Activated naive CD4-positive, alpha-beta T cell treated with anti-CD3 and anti-CD28 coated beads for 36 hours (primary cell): Measurements from ENCODE around the gene MAPKAPK3. TPM values are rescaled to one million over a fixed set of nuclear protein-coding genes. Genes with fewer than 3 reads are reported as not detected.
A peak's percentile ranks its signal among the peaks of the same experiment; 100 is the strongest.
"Not testable (repeated sequence)": the region's sequence is repeated elsewhere in the genome, so short reads cannot be mapped to it uniquely, and the experiment has no call there.

Experiments
- CTCF ChIA-PET: fragments of 350-600 bp; sonication (Branson Sonifier 250); formaldehyde crosslinking; loops from one replicate; lab custom pipeline; 2021; ENCODE audit warnings: antibody characterized with exemption; lab: Charles Lee
- DNase-seq: peaks from one replicate; pipeline ENCODE4 v3.0.0-alpha.2; 2020
- H3K27ac Mint-ChIP-seq: one replicate; pipeline ENCODE4 v1.8.0; 2021; ENCODE audit warnings: mild to moderate bottlenecking, mixed read lengths
- H3K27me3 Mint-ChIP-seq: one replicate; pipeline ENCODE4 v1.8.0; 2021; ENCODE audit warnings: low read depth, mixed read lengths
- H3K36me3 Mint-ChIP-seq: one replicate; pipeline ENCODE4 v1.8.0; 2021; ENCODE audit warnings: low read depth, mixed read lengths
- H3K4me1 Mint-ChIP-seq: one replicate; pipeline ENCODE4 v1.8.0; 2021; ENCODE audit warnings: low read depth, mixed read lengths
- H3K4me3 Mint-ChIP-seq: one replicate; pipeline ENCODE4 v1.8.0; 2021; ENCODE audit warnings: mild to moderate bottlenecking, moderate library complexity, mixed read lengths
- H3K9me3 Mint-ChIP-seq: one replicate; pipeline ENCODE4 v1.8.0; 2021; ENCODE audit warnings: mixed read lengths
- intact Hi-C: fragments of 100-400 bp; cut with micrococcal nuclease; formaldehyde crosslinking; loops from one replicate; pipeline ENCODE4 v1.15.1; 2023
- total RNA-seq, 2 experiments: library from RNA; stranded (reverse); gene quantifications; one replicate each; pipeline ENCODE4 v1.2.3, GENCODE V29; 2021

The MAPKAPK3 gene
- total RNA-seq, 2 experiments from 2014 or later: 105 to 106 TPM

DNA sequence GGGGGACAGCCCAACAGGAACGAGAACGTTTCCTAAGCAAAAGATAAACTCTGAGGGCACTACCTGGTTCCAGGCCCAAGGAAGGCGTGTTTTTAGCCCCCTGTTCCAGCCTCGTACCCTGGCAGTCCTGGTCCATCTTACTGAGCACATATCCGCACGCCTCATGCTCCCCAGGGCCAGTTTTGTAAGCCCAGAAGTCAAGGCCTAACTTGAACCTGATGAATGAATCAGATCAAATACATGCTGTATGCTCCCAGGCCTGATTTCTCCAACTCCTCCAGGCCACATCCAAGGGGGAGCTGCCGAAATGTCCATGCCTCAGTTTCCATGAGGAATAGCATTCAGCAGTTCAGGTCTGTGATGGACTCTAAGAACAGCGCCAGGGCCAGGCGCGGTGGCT lies 43.4 kb downstream of the MAPKAPK3 start:
- Mint-ChIP-seq H3K27ac (no peak overlapping the region), H3K27me3 (no peaks in the 10 kb centered on the region), H3K4me3 (no peak overlapping the region), H3K36me3 (no peaks in the 10 kb centered on the region), H3K4me1 (peaks cover 8% of the 10 kb centered on the region), H3K9me3 (no peaks in the 10 kb centered on the region)
- CTCF ChIA-PET: no interaction called here
- intact Hi-C loops: no loop called here
- DNase-seq: no peak

DNA sequence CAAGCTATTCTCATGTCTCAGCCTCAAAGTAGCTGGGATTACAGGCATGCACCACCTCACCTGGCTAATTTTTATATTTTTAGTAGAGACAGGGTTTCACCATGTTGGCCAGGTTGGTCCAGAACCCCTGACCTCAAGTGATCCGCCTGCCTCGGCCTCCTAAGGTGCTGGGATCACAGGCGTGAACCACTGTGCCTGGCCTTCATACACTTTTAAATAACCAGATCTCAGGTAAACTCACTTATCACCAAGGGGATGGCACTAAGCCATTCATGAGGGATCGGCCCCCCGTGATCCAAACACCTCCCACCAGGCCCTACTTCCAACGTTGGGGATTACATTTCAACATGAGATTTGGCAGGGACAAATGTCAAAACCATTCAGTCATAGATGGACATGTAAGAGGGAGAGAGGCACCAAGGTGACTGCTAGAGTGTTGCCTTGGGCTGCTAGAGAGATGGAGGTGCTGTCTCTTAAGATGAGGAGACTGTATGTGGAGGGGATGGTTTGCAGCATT lies 44.4 kb downstream of the MAPKAPK3 start:
- intact Hi-C loops: no loop called here
- H3K4me3 Mint-ChIP-seq: no peak overlapping the region
- no peaks in the 10 kb centered on the region for H3K36me3 Mint-ChIP-seq
- no peaks in the 10 kb centered on the region for H3K27me3 Mint-ChIP-seq
- CTCF ChIA-PET: interaction anchor here (2.0 kb wide), 1 partner anchor 8 kb away, joined by 11 read pairs; no protein-coding TSS in a partner anchor
- H3K27ac Mint-ChIP-seq: no peak overlapping the region
- no peaks in the 10 kb centered on the region for H3K9me3 Mint-ChIP-seq
- DNase-seq: no peak
- H3K4me1 Mint-ChIP-seq: peaks cover 11% of the 10 kb centered on the region

DNA sequence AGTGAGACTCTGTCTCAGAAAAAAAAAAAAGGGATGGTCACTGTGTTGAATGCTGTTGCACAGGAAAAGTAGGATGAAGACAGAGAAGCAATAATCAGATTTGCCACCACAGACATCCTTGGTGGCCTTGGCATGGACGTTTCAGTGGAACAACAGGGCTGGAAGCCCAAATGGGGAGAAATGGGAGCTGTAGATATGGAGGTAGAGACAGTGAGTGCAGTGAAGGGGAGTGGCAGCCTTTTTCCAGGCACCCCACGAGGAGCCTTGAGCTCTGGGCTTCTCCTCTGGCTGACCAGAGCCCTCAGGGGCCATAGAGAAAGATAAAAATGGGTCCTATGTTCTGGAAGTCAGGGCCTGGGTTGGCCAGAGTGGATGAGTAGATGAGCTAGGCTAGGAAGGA lies 45.5 kb downstream of the MAPKAPK3 start:
- H3K27me3 Mint-ChIP-seq: peaks cover 3% of the 10 kb centered on the region
- DNase-seq: no peak
- intact Hi-C loops: no loop called here
- no peak overlapping the region for H3K4me3 Mint-ChIP-seq
- CTCF ChIA-PET: interaction anchor here (2.0 kb wide), 1 partner anchor 9 kb away, joined by 11 read pairs; no protein-coding TSS in a partner anchor
- no peak overlapping the region for H3K27ac Mint-ChIP-seq
- H3K36me3 Mint-ChIP-seq: no peaks in the 10 kb centered on the region
- H3K4me1 Mint-ChIP-seq: peaks cover 19% of the 10 kb centered on the region
- no peaks in the 10 kb centered on the region for H3K9me3 Mint-ChIP-seq

DNA sequence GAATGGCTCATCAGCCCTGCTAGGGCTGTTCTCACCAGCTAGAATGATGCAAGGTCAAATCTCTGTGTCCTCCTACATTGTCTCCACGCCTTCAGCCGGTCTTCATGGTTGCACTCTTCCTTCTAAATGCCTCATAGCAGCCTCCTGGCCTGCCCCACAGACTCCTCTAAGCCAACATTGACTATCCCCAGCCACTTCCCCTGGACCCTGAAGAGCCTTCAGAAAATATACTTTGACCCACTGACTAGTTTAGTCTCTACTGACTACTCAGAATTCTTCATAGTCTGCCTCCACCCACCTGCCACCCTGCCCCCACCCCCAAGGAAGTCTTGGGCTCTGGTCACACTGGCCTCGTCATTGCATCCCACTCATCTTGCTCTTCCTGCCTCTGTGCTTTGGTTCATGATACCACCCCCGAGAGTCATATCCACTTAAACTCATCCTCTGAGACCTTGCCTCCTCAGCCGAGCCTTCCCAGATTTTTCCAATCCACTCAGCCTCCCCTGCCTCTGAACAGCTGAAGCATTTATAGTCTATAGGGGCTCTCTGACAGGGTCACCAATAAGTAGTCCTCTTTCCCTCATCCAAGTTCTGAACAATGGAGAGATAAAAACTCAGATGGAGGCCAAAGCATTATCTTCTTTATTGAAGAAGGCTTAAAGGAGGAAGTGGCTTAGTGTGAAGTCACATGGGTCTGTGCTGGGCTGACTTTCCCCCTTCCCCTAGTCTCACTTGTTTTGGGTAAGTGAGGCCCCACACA lies 48.3 kb downstream of the MAPKAPK3 start:
- CTCF ChIA-PET: interaction anchor here (1.2 kb wide), 1 partner anchor 37 kb away, joined by 3 read pairs; no protein-coding TSS in a partner anchor
- no peak overlapping the region for H3K27ac Mint-ChIP-seq
- intact Hi-C loops: no loop called here
- no peaks in the 10 kb centered on the region for H3K36me3 Mint-ChIP-seq
- H3K9me3 Mint-ChIP-seq: no peaks in the 10 kb centered on the region
- no peak overlapping the region for H3K4me3 Mint-ChIP-seq
- no peak for DNase-seq
- H3K4me1 Mint-ChIP-seq: peaks cover 19% of the 10 kb centered on the region
- H3K27me3 Mint-ChIP-seq: peaks cover 6% of the 10 kb centered on the region

DNA sequence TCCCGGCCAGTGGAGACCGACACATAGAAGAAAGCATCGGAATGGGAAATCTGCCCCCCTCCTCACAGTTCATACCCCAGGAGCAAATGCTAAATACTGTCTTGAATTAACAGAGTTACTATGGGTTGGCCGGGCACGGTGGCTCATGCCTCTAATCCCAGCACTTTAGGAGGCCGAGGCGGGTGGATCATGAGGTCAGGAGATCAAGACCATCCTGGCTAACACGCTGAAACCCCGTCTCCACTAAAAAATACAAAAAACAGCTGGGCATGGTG lies 48.8 kb downstream of the MAPKAPK3 start:
- H3K9me3 Mint-ChIP-seq, H3K36me3 Mint-ChIP-seq, H3K4me3 Mint-ChIP-seq, H3K27me3 Mint-ChIP-seq, intact Hi-C loops, DNase-seq, H3K27ac Mint-ChIP-seq: not testable (repeated sequence)
- CTCF ChIA-PET: interaction anchor here (1.2 kb wide), 1 partner anchor 37 kb away, joined by 3 read pairs; no protein-coding TSS in a partner anchor
- peaks cover 19% of the 10 kb centered on the region for H3K4me1 Mint-ChIP-seq

DNA sequence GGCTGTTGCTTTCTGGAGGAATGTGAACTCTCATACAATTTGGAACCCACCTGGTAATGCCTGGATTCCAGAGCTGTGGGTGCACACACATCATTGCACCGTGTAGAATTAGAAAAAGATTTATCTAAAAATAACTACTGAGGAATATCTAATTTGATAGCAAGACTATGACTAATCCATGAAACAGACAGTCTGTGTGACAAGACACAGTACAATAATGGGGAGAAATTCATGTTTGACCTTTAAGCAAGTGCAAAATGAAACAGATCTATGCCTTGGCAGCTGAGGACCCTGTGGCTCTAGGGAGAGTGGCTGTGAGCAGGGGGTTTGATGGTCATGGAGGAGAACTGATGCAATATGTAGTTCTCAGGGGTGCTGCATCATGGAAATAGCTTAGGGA lies 49.9 kb downstream of the MAPKAPK3 start:
- Mint-ChIP-seq H3K27me3 (peaks cover 6% of the 10 kb centered on the region), H3K4me1 (peaks cover 19% of the 10 kb centered on the region), H3K4me3 (no peak overlapping the region), H3K9me3 (no peaks in the 10 kb centered on the region), H3K27ac (no peak overlapping the region), H3K36me3 (no peaks in the 10 kb centered on the region)
- intact Hi-C loops: no loop called here
- no peak for DNase-seq
- CTCF ChIA-PET: interaction anchor here (1.0 to 1.4 kb wide), 4 partner anchors 8 to 38 kb away, joined by 3 to 5 read pairs (median 4); partner anchors contain the start of gene DOCK3

DNA sequence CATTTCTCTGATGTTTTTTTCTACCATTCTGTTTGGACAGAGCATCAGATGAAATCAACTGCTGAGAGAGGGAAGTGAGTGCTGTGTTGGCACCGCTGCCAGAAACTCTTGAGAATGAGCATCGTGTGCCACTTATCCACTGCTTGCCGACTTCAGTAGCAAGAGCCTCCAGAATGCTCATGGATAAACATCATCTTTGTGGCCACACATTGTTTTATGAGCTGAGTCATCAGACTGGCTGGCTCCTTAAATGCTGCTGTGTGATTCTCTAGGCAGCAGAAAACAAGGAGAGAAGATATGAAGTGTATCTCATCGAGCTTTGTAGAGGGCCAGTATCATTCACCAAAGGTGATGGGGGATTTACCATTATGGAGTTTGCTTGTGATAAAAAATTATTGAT lies 54.4 kb downstream of the MAPKAPK3 start:
- intact Hi-C loops: no loop called here
- CTCF ChIA-PET: interaction anchor here (1.0 to 1.8 kb wide), 4 partner anchors 15 to 99 kb away, joined by 3 to 6 read pairs (median 3); partner anchors contain the start of gene MAPKAPK3
- no peak for DNase-seq
- Mint-ChIP-seq H3K9me3 (no peaks in the 10 kb centered on the region), H3K4me1 (peaks cover 15% of the 10 kb centered on the region), H3K4me3 (no peak overlapping the region), H3K27ac (no peak overlapping the region), H3K27me3 (peaks cover 30% of the 10 kb centered on the region), H3K36me3 (no peaks in the 10 kb centered on the region)

DNA sequence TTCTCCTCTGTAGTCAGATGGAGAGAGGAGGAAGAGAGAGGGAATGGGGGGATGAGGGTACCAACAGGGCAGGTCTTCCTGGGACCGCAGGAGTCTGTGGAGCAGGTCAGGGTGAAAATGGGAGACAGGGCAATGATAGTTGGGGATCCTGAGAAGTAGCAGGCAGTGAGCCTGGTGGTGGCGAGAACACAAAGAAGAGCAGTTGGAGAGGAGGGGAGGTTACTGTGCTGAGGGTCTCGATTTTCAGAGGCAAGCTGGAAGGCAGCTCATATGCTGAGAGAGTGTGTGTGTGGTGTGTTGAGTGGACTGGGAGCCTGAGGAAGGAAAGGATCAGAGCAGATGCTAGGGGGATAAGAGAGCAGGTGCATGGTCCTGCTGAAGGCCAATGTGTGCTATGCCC lies 55.7 kb downstream of the MAPKAPK3 start:
- DNase-seq: no peak
- Mint-ChIP-seq H3K27ac (no peak overlapping the region), H3K4me3 (no peak overlapping the region), H3K4me1 (peaks cover 7% of the 10 kb centered on the region), H3K9me3 (no peaks in the 10 kb centered on the region), H3K27me3 (peaks cover 33% of the 10 kb centered on the region), H3K36me3 (no peaks in the 10 kb centered on the region)
- CTCF ChIA-PET: interaction anchor here (0.7 to 2.0 kb wide), 4 partner anchors 20 to 699 kb away, joined by 3 to 6 read pairs (median 4); partner anchors contain the start of gene MAPKAPK3
- intact Hi-C loops: no loop called here

DNA sequence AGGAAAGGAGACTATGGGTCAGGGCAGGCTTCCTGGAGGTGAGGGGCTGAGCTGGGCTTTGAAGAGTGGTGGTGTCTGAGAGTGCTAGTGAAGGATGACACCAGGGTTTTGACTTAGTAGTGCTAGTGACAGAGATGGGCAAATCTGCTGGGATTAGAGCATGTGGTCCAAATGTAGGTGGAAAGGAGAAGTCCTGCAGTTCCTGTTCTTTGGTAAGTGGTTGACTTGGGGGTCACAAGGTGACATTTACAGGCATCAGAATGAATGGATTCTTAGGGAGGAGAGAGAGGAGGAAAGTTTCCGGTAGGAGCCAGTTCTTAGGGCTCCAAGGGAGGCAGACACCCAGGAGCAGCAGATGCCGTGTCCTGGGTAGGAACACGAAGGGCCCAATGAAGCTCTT lies 57.0 kb downstream of the MAPKAPK3 start:
- peaks cover 7% of the 10 kb centered on the region for H3K4me1 Mint-ChIP-seq
- intact Hi-C loops: loop anchor here (1.0 kb wide), 1 partner anchor 58 kb away; no protein-coding TSS in a partner anchor
- no peaks in the 10 kb centered on the region for H3K9me3 Mint-ChIP-seq
- no peak for DNase-seq
- H3K27me3 Mint-ChIP-seq: peaks cover 37% of the 10 kb centered on the region
- no peak overlapping the region for H3K27ac Mint-ChIP-seq
- CTCF ChIA-PET: interaction anchor here (0.6 to 2.0 kb wide), 5 partner anchors 21 to 298 kb away, joined by 3 to 6 read pairs (median 4); no protein-coding TSS in a partner anchor
- peak overlapping the region; percentile 47 for H3K4me3 Mint-ChIP-seq
- no peaks in the 10 kb centered on the region for H3K36me3 Mint-ChIP-seq

DNA sequence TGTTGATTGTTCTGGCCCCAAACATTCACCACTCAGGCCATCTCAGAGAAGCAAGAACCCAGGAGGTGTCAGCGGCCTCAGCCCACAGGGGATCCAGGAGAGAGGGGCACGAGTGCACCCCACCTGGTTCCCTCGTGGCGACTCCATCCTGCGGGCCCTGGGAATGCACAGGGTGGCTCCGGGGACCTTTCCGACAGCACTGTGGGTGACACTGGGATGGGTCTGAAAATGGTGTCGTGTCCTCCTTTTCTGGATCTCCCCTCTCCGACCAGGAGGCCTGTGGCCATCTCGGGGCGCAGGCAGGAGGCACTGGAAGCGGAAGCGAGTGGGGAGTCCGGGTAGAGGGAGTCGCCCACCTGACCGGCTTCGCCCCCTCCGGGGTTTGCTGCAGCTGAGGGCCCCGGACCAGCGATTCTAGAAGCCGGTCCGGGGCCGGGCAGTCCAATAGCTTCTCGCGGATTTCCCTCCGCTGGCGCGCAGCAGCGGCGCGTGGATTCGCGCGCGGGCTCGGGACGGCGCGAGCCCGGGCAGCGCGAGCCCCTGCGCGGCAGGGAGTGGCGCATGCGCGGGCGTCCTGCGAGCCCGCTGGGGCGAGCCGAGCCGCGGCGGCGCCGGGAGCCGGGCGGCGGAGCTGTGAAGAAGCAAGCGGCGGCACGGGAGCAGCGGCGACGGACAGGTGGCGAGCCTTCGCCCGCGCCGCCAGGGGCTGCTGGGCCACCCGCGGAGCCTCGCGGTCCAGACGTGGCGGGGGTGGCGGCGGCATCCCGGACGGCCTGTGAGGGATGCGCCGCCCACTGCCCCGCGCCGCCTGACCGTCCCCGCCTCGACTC lies 57.6 kb downstream of the MAPKAPK3 start, which contains the start of gene DOCK3:
Gene DOCK3 (plus strand): TSS at position 579 of the 830 bp plus-strand sequence. CDS start 337 bp downstream, outside the sequence.
- H3K4me1 Mint-ChIP-seq: peaks cover 7% of the 10 kb centered on the region
- peak within 1 kb of the TSS; percentile 9 for H3K27ac Mint-ChIP-seq
- CTCF ChIA-PET: interaction anchor here (0.6 to 3.4 kb wide), 11 partner anchors 8 to 297 kb away, joined by 3 to 16 read pairs (median 4); no protein-coding TSS in a partner anchor
- intact Hi-C loops: loop anchor here (1.0 to 5.0 kb wide), 4 partner anchors 58 to 713 kb away; partner anchors contain the start of gene MANF
- peak within 1 kb of the TSS; percentile 64 for H3K4me3 Mint-ChIP-seq
- H3K9me3 Mint-ChIP-seq: no peaks in the 10 kb centered on the region
- DNase-seq: peak; percentile 57
- H3K27me3 Mint-ChIP-seq: peaks cover 37% of the 10 kb centered on the region
- H3K36me3 Mint-ChIP-seq: no peaks in the 10 kb centered on the region

DNA sequence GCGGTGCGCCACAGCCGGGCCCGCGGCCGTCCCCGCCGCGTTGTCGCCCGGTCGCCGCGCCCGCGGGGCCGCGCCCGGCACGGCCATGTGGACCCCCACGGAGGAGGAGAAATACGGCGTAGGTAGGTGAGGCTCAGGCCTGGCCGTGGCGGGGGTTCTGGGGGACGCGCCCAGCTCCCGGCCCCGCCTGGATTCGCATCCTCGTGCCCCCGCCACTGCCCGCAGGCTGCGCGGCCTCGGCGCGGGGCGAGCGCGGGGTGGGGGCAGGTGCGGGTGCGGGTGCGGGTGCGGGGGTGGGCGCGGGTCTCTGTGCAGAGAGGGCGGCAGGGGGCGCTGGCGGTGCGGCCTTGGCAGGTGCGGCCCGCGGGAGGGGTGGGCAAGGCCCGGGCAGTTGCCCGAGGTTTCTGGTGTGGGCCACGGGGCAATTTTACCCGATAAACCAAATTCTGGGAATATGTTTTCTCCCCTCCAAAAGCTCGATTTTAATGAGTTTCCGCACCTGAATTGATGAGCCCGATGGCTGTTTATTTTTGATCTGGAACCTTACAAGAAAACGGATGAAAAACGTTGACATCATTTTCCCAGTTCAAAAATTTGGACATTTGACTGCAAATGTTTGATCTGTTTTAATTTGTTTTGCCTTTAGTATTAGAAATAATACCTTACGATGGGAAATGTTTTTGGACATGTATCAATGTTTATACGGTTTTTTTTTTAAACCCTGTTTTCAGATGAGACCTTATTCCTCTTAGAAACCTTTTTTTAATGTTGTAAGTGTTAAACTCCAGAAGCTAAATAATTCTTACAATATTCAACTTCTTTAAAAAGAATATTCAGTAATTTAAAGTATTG lies 58.5 kb downstream of the MAPKAPK3 start:
- H3K4me3 Mint-ChIP-seq: peak overlapping the region; percentile 64
- no peaks in the 10 kb centered on the region for H3K9me3 Mint-ChIP-seq
- CTCF ChIA-PET: interaction anchor here (0.6 to 3.4 kb wide), 15 partner anchors 9 to 724 kb away, joined by 3 to 16 read pairs (median 3); no protein-coding TSS in a partner anchor
- H3K36me3 Mint-ChIP-seq: no peaks in the 10 kb centered on the region
- peaks cover 37% of the 10 kb centered on the region for H3K27me3 Mint-ChIP-seq
- DNase-seq: peak; percentile 76
- H3K4me1 Mint-ChIP-seq: peaks cover 7% of the 10 kb centered on the region
- peak overlapping the region; percentile 9 for H3K27ac Mint-ChIP-seq
- intact Hi-C loops: loop anchor here (1.0 to 5.0 kb wide), 3 partner anchors 296 to 712 kb away; partner anchors contain the start of gene MANF
